Posterior vena cava (tissue), 2 donors: ENCODE results near the gene TSEN15. TPM values are rescaled to one million over a fixed set of nuclear protein-coding genes. Genes with fewer than 3 reads are reported as not detected.
"Not testable (repeated sequence)": the region's sequence is repeated elsewhere in the genome, so short reads cannot be mapped to it uniquely, and the experiment has no call there.

Experiments used
- DNase-seq: peaks from one replicate; pipeline ENCODE4 v3.0.0-alpha.2; 2020; ENCODE audit warnings: low spot score
- intact Hi-C, 2 donors: fragments of 100-400 bp; cut with DNase I; formaldehyde crosslinking; loops; one replicate each; pipeline versions ENCODE4 v1.14.1 to v1.14.2; 2022 to 2023
- total RNA-seq, 2 donors: library from RNA; stranded (reverse); fragmentation: NEBNext Ultra II Directional; extraction: Animal tissue kit (Norgen Biotek cat#: 25700); gene quantifications; one replicate each; pipeline ENCODE4 v1.2.1, GENCODE V29; 2021
- donor health status: DM: yes; HTN: yes; CAD: no.
- donor health status: DM: yes; HTN: yes; CAD: no.

TSEN15 gene
- total RNA-seq, 2 donors from 2014 or later = 27.7 to 32.5 TPM

- intact Hi-C loops = no loop called here
- DNase-seq = no peak
Measured at GRCh38 chr1:184078564-184079249, 27.2 kb downstream of the TSEN15 start.

GRCh38 chr1:184080309-184080708, 28.8 kb downstream of the TSEN15 start:
- intact Hi-C loops = no loop called here
- DNase-seq = no peak

GRCh38 chr1:184082541-184083415, 31.2 kb downstream of the TSEN15 start:
- no peak for DNase-seq
- intact Hi-C loops = no loop called here

- DNase-seq = no peak
- intact Hi-C loops = no loop called here
Measured at GRCh38 chr1:184085667-184086066, 34.1 kb downstream of the TSEN15 start.

GRCh38 chr1:184088037-184088436, 36.5 kb downstream of the TSEN15 start:
- intact Hi-C loops = no loop called here
- no peak for DNase-seq

- intact Hi-C loops = no loop called here
- no peak for DNase-seq
Measured at GRCh38 chr1:184093071-184093470, 41.5 kb downstream of the TSEN15 start.

GRCh38 chr1:184096005-184096404, 44.5 kb downstream of the TSEN15 start:
- no peak for DNase-seq
- intact Hi-C loops = no loop called here

- intact Hi-C loops, DNase-seq: not testable (repeated sequence)
Measured at GRCh38 chr1:184096580-184096979, 45.0 kb downstream of the TSEN15 start.

GRCh38 chr1:184101141-184101540, 49.6 kb downstream of the TSEN15 start:
- intact Hi-C loops = no loop called here
- DNase-seq = no peak

- intact Hi-C loops = no loop called here
- DNase-seq = no peak
Measured at GRCh38 chr1:184101571-184101970, 50.0 kb downstream of the TSEN15 start.

- no peak for DNase-seq
Measured at GRCh38 chr1:184110272-184111204, 59.0 kb downstream of the TSEN15 start.

GRCh38 chr1:184112176-184112948, 60.8 kb downstream of the TSEN15 start:
- no peak for DNase-seq
- intact Hi-C loops = no loop called here

More at GRCh38 chr1:184110272-184111204, 59.0 kb downstream of the TSEN15 start:
- intact Hi-C loops = no loop called here

GRCh38 chr1:184113251-184113650, 61.7 kb downstream of the TSEN15 start:
- DNase-seq = no peak
- intact Hi-C loops = no loop called here

GRCh38 chr1:184114818-184115398, 63.4 kb downstream of the TSEN15 start:
- DNase-seq = no peak
- intact Hi-C loops = no loop called here

- intact Hi-C loops = no loop called here
- DNase-seq = no peak
Measured at GRCh38 chr1:184116287-184116686, 64.8 kb downstream of the TSEN15 start.

- DNase-seq = no peak
- intact Hi-C loops = no loop called here
Measured at GRCh38 chr1:184118046-184118445, 66.5 kb downstream of the TSEN15 start.
